ENCODE data around the gene PTPN1.
"Not testable (repeated sequence)": the region's sequence is repeated elsewhere in the genome, so short reads cannot be mapped to it uniquely, and the experiment has no call there.

Gene PTPN1

GRCh38 chr20:50594591-50595432, 84.6 kb downstream of the PTPN1 start:
- Mint-ChIP-seq H3K9me3 (no peaks in the 10 kb centered on the region), H3K27me3 (ENCODE audit: low read depth) (no peaks in the 10 kb centered on the region), H3K27ac (no peak overlapping the region), H3K36me3 (ENCODE audit: low read depth) (no peaks in the 10 kb centered on the region), H3K4me1 (ENCODE audit: low read depth) (no peaks in the 10 kb centered on the region), H3K4me3 (no peak overlapping the region)

GRCh38 chr20:50595433-50595895, 85.3 kb downstream of the PTPN1 start:
- Mint-ChIP-seq H3K27ac (no peak overlapping the region), H3K27me3 (ENCODE audit: low read depth) (peaks cover 6% of the 10 kb centered on the region), H3K4me1 (ENCODE audit: low read depth) (no peaks in the 10 kb centered on the region), H3K36me3 (ENCODE audit: low read depth) (no peaks in the 10 kb centered on the region), H3K9me3 (no peaks in the 10 kb centered on the region), H3K4me3 (no peak overlapping the region)

GRCh38 chr20:50595988-50596693, 86.0 kb downstream of the PTPN1 start:
- Mint-ChIP-seq H3K4me3 (no peak overlapping the region), H3K4me1 (ENCODE audit: low read depth) (no peaks in the 10 kb centered on the region), H3K27ac (no peak overlapping the region), H3K9me3 (no peaks in the 10 kb centered on the region), H3K36me3 (ENCODE audit: low read depth) (no peaks in the 10 kb centered on the region), H3K27me3 (ENCODE audit: low read depth) (peaks cover 6% of the 10 kb centered on the region)

- Mint-ChIP-seq H3K9me3 (no peaks in the 10 kb centered on the region), H3K36me3 (ENCODE audit: low read depth) (no peaks in the 10 kb centered on the region), H3K4me3 (no peak overlapping the region), H3K27me3 (ENCODE audit: low read depth) (peaks cover 6% of the 10 kb centered on the region), H3K4me1 (ENCODE audit: low read depth) (no peaks in the 10 kb centered on the region), H3K27ac (no peak overlapping the region)
These were observed 86.5 kb downstream of the PTPN1 start for GRCh38 chr20:50596694-50597021.

GRCh38 chr20:50597406-50597969, 87.3 kb downstream of the PTPN1 start:
- no peaks in the 10 kb centered on the region for H3K36me3 Mint-ChIP-seq (ENCODE audit: low read depth)
- H3K27ac Mint-ChIP-seq = no peak overlapping the region

GRCh38 chr20:50598074-50598473, 87.9 kb downstream of the PTPN1 start:
- Mint-ChIP-seq H3K27ac (no peak overlapping the region), H3K4me1 (ENCODE audit: low read depth) (no peaks in the 10 kb centered on the region), H3K36me3 (ENCODE audit: low read depth) (no peaks in the 10 kb centered on the region), H3K4me3 (no peak overlapping the region), H3K27me3 (ENCODE audit: low read depth) (peaks cover 6% of the 10 kb centered on the region), H3K9me3 (no peaks in the 10 kb centered on the region)

More at GRCh38 chr20:50597406-50597969, 87.3 kb downstream of the PTPN1 start:
- Mint-ChIP-seq H3K4me1 (ENCODE audit: low read depth) (no peaks in the 10 kb centered on the region), H3K4me3 (no peak overlapping the region), H3K9me3 (no peaks in the 10 kb centered on the region), H3K27me3 (ENCODE audit: low read depth) (peaks cover 6% of the 10 kb centered on the region)

GRCh38 chr20:50598768-50599167, 88.6 kb downstream of the PTPN1 start:
- not testable (repeated sequence) for H3K36me3 Mint-ChIP-seq (ENCODE audit: low read depth); H3K4me3 Mint-ChIP-seq; H3K27ac Mint-ChIP-seq; H3K27me3 Mint-ChIP-seq (ENCODE audit: low read depth); H3K4me1 Mint-ChIP-seq (ENCODE audit: low read depth); H3K9me3 Mint-ChIP-seq

- Mint-ChIP-seq H3K27ac (no peak overlapping the region), H3K36me3 (ENCODE audit: low read depth) (no peaks in the 10 kb centered on the region), H3K4me3 (no peak overlapping the region), H3K27me3 (ENCODE audit: low read depth) (peaks cover 6% of the 10 kb centered on the region), H3K9me3 (no peaks in the 10 kb centered on the region), H3K4me1 (ENCODE audit: low read depth) (no peaks in the 10 kb centered on the region)
These were observed 90.2 kb downstream of the PTPN1 start for GRCh38 chr20:50600281-50600895.

- no peaks in the 10 kb centered on the region for H3K9me3 Mint-ChIP-seq
- peaks cover 6% of the 10 kb centered on the region for H3K27me3 Mint-ChIP-seq (ENCODE audit: low read depth)
- H3K4me3 Mint-ChIP-seq = no peak overlapping the region
- no peak overlapping the region for H3K27ac Mint-ChIP-seq
- no peaks in the 10 kb centered on the region for H3K36me3 Mint-ChIP-seq (ENCODE audit: low read depth)
- no peaks in the 10 kb centered on the region for H3K4me1 Mint-ChIP-seq (ENCODE audit: low read depth)
These were observed 91.6 kb downstream of the PTPN1 start for GRCh38 chr20:50601511-50602431.

- Mint-ChIP-seq H3K27me3 (ENCODE audit: low read depth) (peaks cover 6% of the 10 kb centered on the region), H3K27ac (no peak overlapping the region), H3K36me3 (ENCODE audit: low read depth) (no peaks in the 10 kb centered on the region), H3K9me3 (no peaks in the 10 kb centered on the region), H3K4me1 (ENCODE audit: low read depth) (no peaks in the 10 kb centered on the region), H3K4me3 (no peak overlapping the region)
These were observed 92.4 kb downstream of the PTPN1 start for GRCh38 chr20:50602432-50603088.

GRCh38 chr20:50604451-50604850, 94.3 kb downstream of the PTPN1 start:
- no peak overlapping the region for H3K4me3 Mint-ChIP-seq
- no peaks in the 10 kb centered on the region for H3K36me3 Mint-ChIP-seq (ENCODE audit: low read depth)
- H3K27me3 Mint-ChIP-seq (ENCODE audit: low read depth) = peaks cover 6% of the 10 kb centered on the region
- H3K27ac Mint-ChIP-seq = no peak overlapping the region
- no peaks in the 10 kb centered on the region for H3K4me1 Mint-ChIP-seq (ENCODE audit: low read depth)
- no peaks in the 10 kb centered on the region for H3K9me3 Mint-ChIP-seq

- no peaks in the 10 kb centered on the region for H3K4me1 Mint-ChIP-seq (ENCODE audit: low read depth)
- H3K4me3 Mint-ChIP-seq = no peak overlapping the region
- no peaks in the 10 kb centered on the region for H3K9me3 Mint-ChIP-seq
- no peak overlapping the region for H3K27ac Mint-ChIP-seq
- peaks cover 3% of the 10 kb centered on the region for H3K27me3 Mint-ChIP-seq (ENCODE audit: low read depth)
- H3K36me3 Mint-ChIP-seq (ENCODE audit: low read depth) = no peaks in the 10 kb centered on the region
These were observed 95.0 kb downstream of the PTPN1 start for GRCh38 chr20:50605136-50605535.

- H3K4me3 Mint-ChIP-seq = no peak overlapping the region
- H3K27ac Mint-ChIP-seq = no peak overlapping the region
- no peaks in the 10 kb centered on the region for H3K4me1 Mint-ChIP-seq (ENCODE audit: low read depth)
- H3K9me3 Mint-ChIP-seq = no peaks in the 10 kb centered on the region
- H3K27me3 Mint-ChIP-seq (ENCODE audit: low read depth) = no peaks in the 10 kb centered on the region
- H3K36me3 Mint-ChIP-seq (ENCODE audit: low read depth) = no peaks in the 10 kb centered on the region
These were observed 97.3 kb downstream of the PTPN1 start for GRCh38 chr20:50607436-50607835.

Data from T-helper 1 cell treated with Interleukin-12 subunit alpha and Interleukin-12 subunit beta and Interleukin-4 antibody, amounts not matched to agents 30 μg/mL and 1 μg/mL, for 36 hours (primary cell).